ENCODE data around the gene SLC7A1. TPM values are rescaled to one million over a fixed set of nuclear protein-coding genes. Genes with fewer than 3 reads are reported as not detected.

Gene SLC7A1
- polyA plus RNA-seq, 3 donors, result 0.89 to 2.2 (median 0.92) TPM

DNA sequence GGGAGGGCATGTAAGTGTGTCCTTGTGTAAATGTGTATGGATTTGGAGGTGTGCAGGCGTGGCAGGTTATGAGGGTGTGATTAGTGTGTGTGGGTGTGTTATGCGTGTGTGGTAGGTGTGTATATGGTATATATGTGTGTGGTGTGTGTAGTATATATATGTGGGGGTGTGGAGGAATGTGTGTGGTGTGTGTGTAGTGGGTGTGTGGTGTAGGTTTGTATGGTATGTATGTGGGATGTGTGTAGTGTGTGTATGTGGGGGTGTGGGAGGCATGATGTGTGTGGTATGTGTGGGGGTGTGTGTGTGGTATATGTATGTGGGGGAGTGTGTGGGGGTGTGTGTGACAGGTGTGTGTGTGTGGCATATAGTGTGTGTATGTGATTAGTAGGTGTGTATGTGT lies 104.2 kb downstream of the SLC7A1 start:
- no peaks in the 10 kb centered on the region for H3K9me3 Mint-ChIP-seq
- H3K27me3 ChIP-seq (ENCODE audit: control insufficient read depth in 2 of 2, insufficient read depth in 2 of 2, low read length in 2 of 2), result no peaks in the 10 kb centered on the region
- no peak for DNase-seq
- WGBS (ENCODE audit: insufficient coverage), result 95% methylated on average over 2 of the region's 2 CpGs
- TF ChIP-seq, protein P1, sequence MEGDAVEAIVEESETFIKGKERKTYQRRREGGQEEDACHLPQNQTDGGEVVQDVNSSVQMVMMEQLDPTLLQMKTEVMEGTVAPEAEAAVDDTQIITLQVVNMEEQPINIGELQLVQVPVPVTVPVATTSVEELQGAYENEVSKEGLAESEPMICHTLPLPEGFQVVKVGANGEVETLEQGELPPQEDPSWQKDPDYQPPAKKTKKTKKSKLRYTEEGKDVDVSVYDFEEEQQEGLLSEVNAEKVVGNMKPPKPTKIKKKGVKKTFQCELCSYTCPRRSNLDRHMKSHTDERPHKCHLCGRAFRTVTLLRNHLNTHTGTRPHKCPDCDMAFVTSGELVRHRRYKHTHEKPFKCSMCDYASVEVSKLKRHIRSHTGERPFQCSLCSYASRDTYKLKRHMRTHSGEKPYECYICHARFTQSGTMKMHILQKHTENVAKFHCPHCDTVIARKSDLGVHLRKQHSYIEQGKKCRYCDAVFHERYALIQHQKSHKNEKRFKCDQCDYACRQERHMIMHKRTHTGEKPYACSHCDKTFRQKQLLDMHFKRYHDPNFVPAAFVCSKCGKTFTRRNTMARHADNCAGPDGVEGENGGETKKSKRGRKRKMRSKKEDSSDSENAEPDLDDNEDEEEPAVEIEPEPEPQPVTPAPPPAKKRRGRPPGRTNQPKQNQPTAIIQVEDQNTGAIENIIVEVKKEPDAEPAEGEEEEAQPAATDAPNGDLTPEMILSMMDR (IDR thresholded peaks at IDR 0.05), result no peak
- H3K36me3 Mint-ChIP-seq, result no peaks in the 10 kb centered on the region
- H3K4me1 ChIP-seq (ENCODE audit: control insufficient read depth in 1 of 2, insufficient read depth in 2 of 2, low read length in 2 of 2), result peaks cover 27 to 29% of the 10 kb centered on the region in 2 donors
- no peaks in the 10 kb centered on the region for H3K9me3 ChIP-seq (replicated peaks in 1 of 2; ENCODE audit: control insufficient read depth in 1 of 2, insufficient read depth in 1 of 2, low read length in 2 of 2)
- H4K20me1 ChIP-seq (ENCODE audit: insufficient read depth, low read length), result no peaks in the 10 kb centered on the region
- H3K9ac ChIP-seq (ENCODE audit: insufficient read depth, low read length, poor library complexity, severe bottlenecking), result no peak overlapping the region
- no peak overlapping the region for H2AFZ ChIP-seq (ENCODE audit: insufficient read depth, low read depth, low read length, poor library complexity, severe bottlenecking)
- H3K4me1 Mint-ChIP-seq, result peaks cover 29% of the 10 kb centered on the region
- intact Hi-C loops (cut with micrococcal nuclease), result loop anchor here in 1 of 2 donors (10.0 kb wide), 1 partner anchor 904 kb away; no protein-coding TSS in a partner anchor
- H3K27ac Mint-ChIP-seq, result no peak overlapping the region
- H3K4me3 Mint-ChIP-seq, result no peak overlapping the region
- H3K4me3 ChIP-seq (replicated peaks in 1 of 3; ENCODE audit: low read depth in 2 of 3, low read length in 3 of 3), result no peak overlapping the region
- no peak overlapping the region for H3K27ac ChIP-seq (ENCODE audit: low read depth in 1 of 2, low read length in 2 of 2)
- peaks cover 0 to 4% (median 3%) of the 10 kb centered on the region in 3 donors for H3K27me3 Mint-ChIP-seq (ENCODE audit: low read depth in 3 of 3)
- H3K79me2 ChIP-seq (ENCODE audit: insufficient read depth, low read length), result no peaks in the 10 kb centered on the region
- H3K4me2 ChIP-seq (replicated peaks; ENCODE audit: extremely low read depth, low read length, poor library complexity, severe bottlenecking), result no peak overlapping the region
- no peaks in the 10 kb centered on the region for H3K36me3 ChIP-seq (replicated peaks in 1 of 2; ENCODE audit: control insufficient read depth in 1 of 2, insufficient read depth in 2 of 2, low read length in 2 of 2)

DNA sequence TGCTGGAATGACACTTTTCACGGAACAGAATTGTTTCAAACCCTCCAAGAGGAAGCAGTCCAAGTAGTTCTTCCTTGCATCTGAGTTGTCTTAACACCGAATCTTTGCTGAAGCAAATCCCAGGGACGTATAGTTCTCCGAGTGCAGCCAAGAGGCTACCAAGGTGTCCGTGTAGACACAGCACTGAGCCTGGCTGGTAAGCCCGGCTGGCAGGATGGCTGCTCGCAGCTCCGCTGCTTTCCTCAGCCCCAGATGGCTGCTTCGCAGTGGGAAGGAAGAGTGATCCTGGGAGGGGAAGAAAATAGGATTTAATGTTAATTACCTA lies 105.0 kb downstream of the SLC7A1 start:
- Mint-ChIP-seq H3K9me3 (no peaks in the 10 kb centered on the region), H3K4me3 (no peak overlapping the region), H3K27ac (no peak overlapping the region), H3K4me1 (peaks cover 22% of the 10 kb centered on the region), H3K36me3 (no peaks in the 10 kb centered on the region), H3K27me3 (ENCODE audit: low read depth in 3 of 3) (peaks cover 0 to 4% (median 3%) of the 10 kb centered on the region in 3 donors)
- H3K4me1 ChIP-seq (ENCODE audit: control insufficient read depth in 1 of 2, insufficient read depth in 2 of 2, low read length in 2 of 2), result peaks cover 20 to 22% of the 10 kb centered on the region in 2 donors
- no peak overlapping the region for H3K9ac ChIP-seq (ENCODE audit: insufficient read depth, low read length, poor library complexity, severe bottlenecking)
- no peaks in the 10 kb centered on the region for H3K27me3 ChIP-seq (ENCODE audit: control insufficient read depth in 2 of 2, insufficient read depth in 2 of 2, low read length in 2 of 2)
- 95% methylated on average over 9 of the region's 9 CpGs for WGBS (ENCODE audit: insufficient coverage)
- no peaks in the 10 kb centered on the region for H3K36me3 ChIP-seq (replicated peaks in 1 of 2; ENCODE audit: control insufficient read depth in 1 of 2, insufficient read depth in 2 of 2, low read length in 2 of 2)
- no peak overlapping the region for H3K4me2 ChIP-seq (replicated peaks; ENCODE audit: extremely low read depth, low read length, poor library complexity, severe bottlenecking)
- H3K79me2 ChIP-seq (ENCODE audit: insufficient read depth, low read length), result no peaks in the 10 kb centered on the region
- no peak overlapping the region for H3K4me3 ChIP-seq (replicated peaks in 1 of 3; ENCODE audit: low read depth in 2 of 3, low read length in 3 of 3)
- intact Hi-C loops (cut with micrococcal nuclease), result loop anchor here in 1 of 2 donors (10.0 kb wide), 1 partner anchor 904 kb away; no protein-coding TSS in a partner anchor
- H2AFZ ChIP-seq (ENCODE audit: insufficient read depth, low read depth, low read length, poor library complexity, severe bottlenecking), result no peak overlapping the region
- H3K27ac ChIP-seq (ENCODE audit: low read depth in 1 of 2, low read length in 2 of 2), result no peak overlapping the region
- no peak for DNase-seq
- H4K20me1 ChIP-seq (ENCODE audit: insufficient read depth, low read length), result no peaks in the 10 kb centered on the region
- H3K9me3 ChIP-seq (replicated peaks in 1 of 2; ENCODE audit: control insufficient read depth in 1 of 2, insufficient read depth in 1 of 2, low read length in 2 of 2), result no peaks in the 10 kb centered on the region
- TF ChIP-seq, protein P1 (IDR thresholded peaks at IDR 0.05), result no peak

Measured in CD14-positive monocyte (primary cell).